ENCODE measurements around the gene GNLY. TPM values are rescaled to one million over a fixed set of nuclear protein-coding genes. Genes with fewer than 3 reads are reported as not detected.
A peak's percentile ranks its signal among the peaks of the same experiment; 100 is the strongest.

Gene GNLY
- total RNA-seq, 6 donors from 2014 or later, result 12.2 to 24.7 (median 21.0) TPM

DNA sequence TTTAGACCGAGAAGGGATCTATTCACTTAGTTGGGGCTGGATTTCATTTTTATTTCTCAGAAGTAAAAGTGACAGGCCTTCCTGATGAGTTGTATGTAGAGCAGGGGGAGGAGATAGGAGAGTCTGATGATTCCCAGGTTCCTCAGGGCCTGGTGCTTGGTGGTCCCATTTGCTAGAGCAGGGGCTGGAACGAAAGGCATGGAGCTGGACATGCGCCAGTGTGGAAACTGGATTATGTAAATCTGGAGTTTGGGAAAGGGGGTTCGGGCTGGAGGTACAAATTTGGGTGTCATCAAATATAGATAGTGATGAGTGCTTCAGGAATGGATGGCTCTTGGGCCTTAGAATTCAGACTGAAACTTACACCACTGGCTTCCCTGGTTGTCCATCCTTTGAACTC, 27.5 kb downstream of the GNLY start:
- Histone ChIP-seq H3K9me3 (no peaks in the 10 kb centered on the region), H3K27ac (no peak overlapping the region), H3K36me3 (no peaks in the 10 kb centered on the region), H3K4me1 (peaks cover 4 to 24% (median 13%) of the 10 kb centered on the region in 4 donors), H3K4me3 (no peak overlapping the region), H3K27me3 (no peaks in the 10 kb centered on the region)
- WGBS, 2 donors, result 92 to 94% methylated on average over 4 of the region's 4 CpGs
- TF ChIP-seq EP300 (IDR thresholded peaks at IDR 0.05), result no peak
- no peak for TF ChIP-seq POLR2A (IDR thresholded peaks at IDR 0.05)
- TF ChIP-seq POLR2AphosphoS5 (IDR thresholded peaks at IDR 0.05), result no peak
- TF ChIP-seq, protein P1, sequence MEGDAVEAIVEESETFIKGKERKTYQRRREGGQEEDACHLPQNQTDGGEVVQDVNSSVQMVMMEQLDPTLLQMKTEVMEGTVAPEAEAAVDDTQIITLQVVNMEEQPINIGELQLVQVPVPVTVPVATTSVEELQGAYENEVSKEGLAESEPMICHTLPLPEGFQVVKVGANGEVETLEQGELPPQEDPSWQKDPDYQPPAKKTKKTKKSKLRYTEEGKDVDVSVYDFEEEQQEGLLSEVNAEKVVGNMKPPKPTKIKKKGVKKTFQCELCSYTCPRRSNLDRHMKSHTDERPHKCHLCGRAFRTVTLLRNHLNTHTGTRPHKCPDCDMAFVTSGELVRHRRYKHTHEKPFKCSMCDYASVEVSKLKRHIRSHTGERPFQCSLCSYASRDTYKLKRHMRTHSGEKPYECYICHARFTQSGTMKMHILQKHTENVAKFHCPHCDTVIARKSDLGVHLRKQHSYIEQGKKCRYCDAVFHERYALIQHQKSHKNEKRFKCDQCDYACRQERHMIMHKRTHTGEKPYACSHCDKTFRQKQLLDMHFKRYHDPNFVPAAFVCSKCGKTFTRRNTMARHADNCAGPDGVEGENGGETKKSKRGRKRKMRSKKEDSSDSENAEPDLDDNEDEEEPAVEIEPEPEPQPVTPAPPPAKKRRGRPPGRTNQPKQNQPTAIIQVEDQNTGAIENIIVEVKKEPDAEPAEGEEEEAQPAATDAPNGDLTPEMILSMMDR (IDR thresholded peaks at IDR 0.05), result no peak
- ATAC-seq (ENCODE audit: low FRiP score in 2 of 2) (no peak), DNase-seq (no peak)

DNA sequence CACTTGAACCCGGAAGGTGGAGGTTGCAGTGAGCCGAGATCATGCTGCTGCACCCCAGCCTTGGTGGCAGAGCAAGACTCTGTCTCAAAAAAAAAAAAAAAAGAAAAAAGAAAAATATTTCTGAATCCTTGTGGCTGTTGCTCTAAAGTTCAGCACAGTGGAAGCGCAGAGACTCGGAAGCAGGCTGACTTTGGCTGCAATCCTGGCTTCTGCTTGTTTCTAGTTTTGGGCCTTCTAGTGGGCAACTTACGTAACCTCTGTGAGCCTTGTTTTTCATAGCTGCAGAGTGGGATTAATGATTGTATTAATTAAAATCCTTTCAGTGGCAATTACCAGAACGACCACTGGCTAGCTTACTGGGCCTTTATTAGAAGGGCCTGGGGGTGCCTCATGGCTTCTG, 28.4 kb downstream of the GNLY start:
- no peaks in the 10 kb centered on the region for H3K27me3 ChIP-seq
- ATAC-seq (ENCODE audit: low FRiP score in 2 of 2) (no peak), DNase-seq (no peak)
- no peaks in the 10 kb centered on the region for H3K36me3 ChIP-seq
- no peak for TF ChIP-seq POLR2AphosphoS5 (IDR thresholded peaks at IDR 0.05)
- TF ChIP-seq, protein P1 (IDR thresholded peaks at IDR 0.05), result no peak
- TF ChIP-seq POLR2A (IDR thresholded peaks at IDR 0.05), result no peak
- no peak for TF ChIP-seq EP300 (IDR thresholded peaks at IDR 0.05)
- no peaks in the 10 kb centered on the region for H3K9me3 ChIP-seq
- H3K4me1 ChIP-seq, result peaks cover 2 to 23% (median 16%) of the 10 kb centered on the region in 4 donors
- WGBS, 2 donors, result 82 to 86% methylated on average over 6 of the region's 6 CpGs
- H3K27ac ChIP-seq, result no peak overlapping the region
- H3K4me3 ChIP-seq, result no peak overlapping the region

DNA sequence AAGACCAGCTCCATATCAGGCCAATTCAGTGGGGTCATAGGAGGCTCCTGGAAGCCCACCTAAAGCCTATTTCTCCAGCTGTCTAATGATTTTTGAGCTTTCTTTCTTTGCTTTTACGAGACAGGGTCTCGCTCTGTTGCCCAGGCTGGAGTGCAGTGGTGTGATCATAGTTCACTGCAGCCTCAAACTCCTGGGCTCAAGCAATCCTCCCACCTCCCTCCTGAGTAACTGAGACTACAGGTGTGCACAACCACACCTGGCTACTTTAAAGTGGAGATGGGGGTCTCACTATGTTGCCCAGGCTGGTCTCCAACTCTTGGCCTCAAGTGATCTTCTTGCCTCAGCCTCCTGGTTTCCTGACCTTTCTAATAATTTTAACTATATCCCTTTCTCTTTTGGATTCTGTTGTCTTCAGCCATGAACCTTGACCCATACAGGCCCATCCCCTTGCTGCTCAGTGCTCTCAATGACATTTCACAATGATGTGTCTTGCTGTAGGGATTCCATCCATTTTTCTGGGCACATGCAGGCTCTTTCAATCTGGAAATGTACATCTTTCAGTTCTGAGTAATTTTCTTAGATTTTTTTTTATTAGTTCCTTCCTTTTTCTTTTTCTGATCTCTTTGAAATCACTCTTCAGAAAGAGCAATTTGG, 29.7 kb downstream of the GNLY start:
- no peaks in the 10 kb centered on the region for H3K27me3 ChIP-seq
- ATAC-seq (ENCODE audit: low FRiP score in 2 of 2) (no peak), DNase-seq (no peak)
- H3K9me3 ChIP-seq, result no peaks in the 10 kb centered on the region
- H3K36me3 ChIP-seq, result no peaks in the 10 kb centered on the region
- no peak overlapping the region for H3K4me3 ChIP-seq
- H3K27ac ChIP-seq, result peak overlapping the region in 1 of 4 donors; percentile 14
- TF ChIP-seq POLR2A (IDR thresholded peaks at IDR 0.05) (no peak), EP300 (IDR thresholded peaks at IDR 0.05) (no peak), POLR2AphosphoS5 (IDR thresholded peaks at IDR 0.05) (no peak)
- TF ChIP-seq, protein P1 (IDR thresholded peaks at IDR 0.05), result no peak
- H3K4me1 ChIP-seq, result peaks cover 15 to 35% (median 29%) of the 10 kb centered on the region in 4 donors
- WGBS, 2 donors, result 97 to 100% methylated on average over 2 of the region's 2 CpGs

DNA sequence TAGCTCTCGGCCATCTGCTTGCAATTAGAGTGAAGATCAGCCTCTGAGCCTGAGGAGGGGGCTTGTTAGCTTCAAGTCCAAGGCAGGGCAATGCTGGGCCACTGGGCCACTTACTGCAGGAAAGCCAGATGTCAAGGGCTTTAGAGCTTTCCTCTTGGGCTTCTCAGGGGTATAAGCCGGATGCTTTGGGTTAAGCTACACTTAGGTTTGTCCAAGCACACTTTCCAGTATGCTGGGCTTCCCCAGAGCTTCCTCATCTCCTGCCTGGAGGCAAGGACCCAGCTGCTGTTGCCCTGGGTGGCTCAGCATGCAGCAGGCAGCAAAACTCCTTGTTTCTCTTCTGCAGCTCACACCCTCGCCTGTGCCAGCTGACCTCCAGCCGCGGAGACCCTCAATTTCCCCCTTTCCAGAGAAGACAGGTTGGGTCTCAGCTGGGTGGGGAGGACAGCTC, 30.6 kb downstream of the GNLY start:
- TF ChIP-seq, protein P1 (IDR thresholded peaks at IDR 0.05), result no peak
- TF ChIP-seq POLR2A (IDR thresholded peaks at IDR 0.05) (no peak), EP300 (IDR thresholded peaks at IDR 0.05) (no peak), POLR2AphosphoS5 (IDR thresholded peaks at IDR 0.05) (no peak)
- ATAC-seq (ENCODE audit: low FRiP score in 2 of 2), result no peak
- no peak for DNase-seq
- Histone ChIP-seq H3K27me3 (no peaks in the 10 kb centered on the region), H3K27ac (peak overlapping the region in 2 of 4 donors; percentile 19 to 36), H3K36me3 (no peaks in the 10 kb centered on the region), H3K4me3 (no peak overlapping the region), H3K9me3 (no peaks in the 10 kb centered on the region), H3K4me1 (peaks cover 22 to 40% (median 34%) of the 10 kb centered on the region in 4 donors)
- WGBS, 2 donors, result 83 to 92% methylated on average over 5 of the region's 5 CpGs

DNA sequence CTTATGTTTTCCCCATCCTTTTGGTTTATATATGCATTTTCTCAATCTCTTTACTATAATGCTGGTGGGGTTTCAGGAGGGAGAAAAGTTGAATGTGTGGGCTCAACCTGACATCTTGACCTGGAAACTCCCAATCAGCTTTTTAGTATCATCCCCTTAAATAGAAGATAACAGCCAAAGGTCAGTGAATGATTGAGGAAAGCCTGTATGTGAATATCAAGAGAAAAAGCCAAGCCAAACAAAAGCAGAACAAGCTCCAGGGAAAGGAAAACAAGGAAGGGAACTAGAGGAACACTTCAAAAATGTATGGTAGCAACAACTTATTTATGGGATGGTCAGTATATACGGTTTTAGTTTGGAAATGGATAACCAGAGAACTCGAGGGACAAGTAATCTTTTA, 31.3 kb downstream of the GNLY start:
- no peak for TF ChIP-seq EP300 (IDR thresholded peaks at IDR 0.05)
- TF ChIP-seq POLR2A (IDR thresholded peaks at IDR 0.05), result no peak
- TF ChIP-seq POLR2AphosphoS5 (IDR thresholded peaks at IDR 0.05), result no peak
- TF ChIP-seq, protein P1 (IDR thresholded peaks at IDR 0.05), result no peak
- DNase-seq (no peak), ATAC-seq (ENCODE audit: low FRiP score in 2 of 2) (no peak)
- peaks cover 22 to 40% (median 34%) of the 10 kb centered on the region in 4 donors for H3K4me1 ChIP-seq
- H3K27ac ChIP-seq, result no peak overlapping the region
- H3K4me3 ChIP-seq, result no peak overlapping the region
- H3K36me3 ChIP-seq, result no peaks in the 10 kb centered on the region
- H3K9me3 ChIP-seq, result no peaks in the 10 kb centered on the region
- H3K27me3 ChIP-seq, result no peaks in the 10 kb centered on the region
- WGBS, 2 donors, result 38 to 44% methylated on average over 2 of the region's 2 CpGs

Measured in upper lobe of left lung (tissue), 6 donors.